Liver (tissue), 9 donors: Measurements from ENCODE around the gene UBAP1L. TPM values are rescaled to one million over a fixed set of nuclear protein-coding genes. Genes with fewer than 3 reads are reported as not detected.

Source experiments
- DNase-seq: peaks from one replicate; pipeline ENCODE4 v3.0.0-alpha.2; 2017; ENCODE audit warnings: low spot score
- H3K27ac ChIP-seq, 2 donors: one replicate each; pipeline ENCODE4 v1.7.0; 2013; ENCODE audit warnings: inconsistent platforms in 2 of 2, low read length in 2 of 2, control low read depth in 1 of 2, low read depth in 1 of 2, mild to moderate bottlenecking in 1 of 2
- H3K27me3 ChIP-seq, 4 donors: one replicate each; pipeline versions ENCODE4 v1.6.1 to v1.7.0; 2013; ENCODE audit warnings: low read length in 3 of 4, inconsistent platforms in 1 of 4, mild to moderate bottlenecking in 1 of 4, moderate library complexity in 1 of 4; ENCODE audit not compliant: control insufficient read depth in 4 of 4, insufficient read depth in 4 of 4
- H3K36me3 ChIP-seq, 4 donors: one replicate each; pipeline versions ENCODE4 v1.6.1 to v1.7.0; 2013; ENCODE audit warnings: low read length in 3 of 4, mild to moderate bottlenecking in 3 of 4, low read depth in 1 of 4, moderate library complexity in 1 of 4; ENCODE audit not compliant: control insufficient read depth in 4 of 4, insufficient read depth in 3 of 4
- H3K4me1 ChIP-seq, 4 donors: one replicate each; pipeline versions ENCODE4 v1.6.1 to v1.7.0; 2013; ENCODE audit warnings: low read length in 3 of 4, mild to moderate bottlenecking in 3 of 4, moderate library complexity in 1 of 4; ENCODE audit not compliant: control insufficient read depth in 4 of 4, insufficient read depth in 4 of 4
- H3K4me3 ChIP-seq, 3 donors: one replicate each; pipeline versions ENCODE4 v1.6.1 to v1.7.0; 2013; ENCODE audit warnings: low read length in 3 of 3, control low read depth in 1 of 3, low read depth in 1 of 3, mild to moderate bottlenecking in 1 of 3
- H3K9ac ChIP-seq, 2 donors: one replicate each; pipeline ENCODE4 v1.7.0; 2013; ENCODE audit warnings: low read length in 2 of 2, mild to moderate bottlenecking in 2 of 2, moderate library complexity in 2 of 2, control low read depth in 1 of 2, low read depth in 1 of 2
- H3K9me3 ChIP-seq, 4 donors: one replicate each; pipeline versions ENCODE4 v1.6.1 to v1.7.0; 2013; ENCODE audit warnings: low read length in 3 of 4; ENCODE audit not compliant: control insufficient read depth in 4 of 4
- ATF3 ChIP-seq: IDR thresholded peaks from 2 replicates; pipeline ENCODE4 v1.6.1; 2016; ENCODE audit warnings: antibody characterized with exemption
- EGR1 ChIP-seq, 2 donors: IDR thresholded peaks; 2 replicates each; pipeline ENCODE4 v1.6.1; 2016 to 2018; ENCODE audit warnings: antibody characterized with exemption in 2 of 2, low read depth in 2 of 2
- FOXA1 ChIP-seq: IDR thresholded peaks from 2 replicates; pipeline ENCODE4 v1.6.1; 2016; ENCODE audit warnings: antibody characterized with exemption
- FOXA2 ChIP-seq: IDR thresholded peaks from 2 replicates; pipeline ENCODE4 v1.6.1; 2016; ENCODE audit warnings: antibody characterized with exemption
- HNF4A ChIP-seq, 2 donors: conservative IDR thresholded peaks; 2 replicates each; pipeline ENCODE4 v1.6.1; 2016; ENCODE audit warnings: antibody characterized with exemption in 2 of 2, mild to moderate bottlenecking in 2 of 2
- MAX ChIP-seq: IDR thresholded peaks from 2 replicates; pipeline ENCODE4 v1.6.1; 2016; ENCODE audit warnings: antibody characterized with exemption
- NR2F2 ChIP-seq: IDR thresholded peaks from 2 replicates; pipeline ENCODE4 v1.6.1; 2016; ENCODE audit warnings: antibody characterized with exemption
- RAD21 ChIP-seq, 2 donors: IDR thresholded peaks; 2 replicates each; pipeline ENCODE4 v1.6.1; 2016; ENCODE audit warnings: antibody characterized with exemption in 2 of 2, mild to moderate bottlenecking in 2 of 2
- SP1 ChIP-seq: IDR thresholded peaks from 2 replicates; pipeline ENCODE4 v1.6.1; 2018; ENCODE audit warnings: antibody characterized with exemption, mild to moderate bottlenecking
- TAF1 ChIP-seq: conservative IDR thresholded peaks from 2 replicates; pipeline ENCODE4 v1.6.1; 2016; ENCODE audit warnings: antibody characterized with exemption, mild to moderate bottlenecking
- YY1 ChIP-seq: IDR thresholded peaks from 2 replicates; pipeline ENCODE4 v1.6.1; 2016; ENCODE audit warnings: antibody characterized with exemption, mild to moderate bottlenecking
- ZBTB33 ChIP-seq: IDR thresholded peaks from 2 replicates; pipeline ENCODE4 v1.6.1; 2016; ENCODE audit warnings: antibody characterized with exemption
- WGBS: extraction: QIAGEN DNeasy Blood & Tissue Kit; methylation state at CpG from one replicate; pipeline ENCODE4 v1.1.7; 2013; 5-methylcytosine and 5-hydroxymethylcytosine counted together
- polyA plus RNA-seq, 2 donors: library from polyadenylated mRNA; stranded (reverse) in 1 of 2; unstranded in 1 of 2; fragments of 200-250 nt in 1 of 2; fragments of >200 nt in 1 of 2; fragmentation: Nextera tagmentation in 1 of 2; extraction: Ambion mirVana in 1 of 2; gene quantifications; one replicate each; pipeline versions ENCODE4 v1.2.1 to v1.2.3, GENCODE V29; 2013 to 2015
- total RNA-seq, 2 donors: library from RNA; depleted of rRNA; stranded (reverse); fragments of >200 nt; gene quantifications; one replicate each; pipeline ENCODE4 v1.2.3, GENCODE V29; 2014
- donor health status: healthy.
- donor health status: healthy.
- donor health status: healthy.
- donor health status: healthy.
- donor health status: healthy.

Gene UBAP1L
- total and polyA plus RNA-seq, 4 donors, result 0.57 to 6.9 (median 0.90) TPM

GRCh38 chr15:65099336-65099735 lies 15.7 kb downstream of the UBAP1L start:
- no peak overlapping the region for H3K4me3 ChIP-seq
- H3K9ac ChIP-seq, result no peak overlapping the region
- H3K27ac ChIP-seq, result no peak overlapping the region
- peaks cover 0 to 16% (median 12%) of the 10 kb centered on the region in 4 donors for H3K4me1 ChIP-seq
- DNase-seq, result no peak
- H3K27me3 ChIP-seq, result no peaks in the 10 kb centered on the region
- WGBS, result 96% methylated on average over 5 of the region's 5 CpGs
- no peak for TF ChIP-seq ZBTB33
- no peak for TF ChIP-seq HNF4A (conservative IDR thresholded peaks at IDR 0.05)
- TF ChIP-seq EGR1 (IDR thresholded peaks at IDR 0.05; ENCODE audit: low read depth in 2 of 2), result no peak
- no peak for TF ChIP-seq FOXA2
- TF ChIP-seq TAF1, result no peak
- no peak for TF ChIP-seq NR2F2
- TF ChIP-seq RAD21 (IDR thresholded peaks at IDR 0.05), result no peak
- no peak for TF ChIP-seq ATF3
- TF ChIP-seq MAX, result no peak
- no peak for TF ChIP-seq YY1
- no peak for TF ChIP-seq SP1
- no peak for TF ChIP-seq FOXA1
- H3K9me3 ChIP-seq, result no peaks in the 10 kb centered on the region
- H3K36me3 ChIP-seq, result peaks cover 10 to 32% (median 18%) of the 10 kb centered on the region in 4 donors

- no peak overlapping the region for H3K9ac ChIP-seq
- H3K4me1 ChIP-seq, result peaks cover 0 to 16% (median 13%) of the 10 kb centered on the region in 4 donors
- WGBS, result 98% methylated on average over 7 of the region's 7 CpGs
- no peaks in the 10 kb centered on the region for H3K27me3 ChIP-seq
- H3K27ac ChIP-seq, result no peak overlapping the region
- no peaks in the 10 kb centered on the region for H3K9me3 ChIP-seq
- DNase-seq, result no peak
- peaks cover 10 to 32% (median 18%) of the 10 kb centered on the region in 4 donors for H3K36me3 ChIP-seq
- H3K4me3 ChIP-seq, result no peak overlapping the region
- no peak for TF ChIP-seq FOXA1
- no peak for TF ChIP-seq FOXA2
- no peak for TF ChIP-seq ZBTB33
Observed at GRCh38 chr15:65097651-65098263, 17.2 kb downstream of the UBAP1L start.
